ENCODE data around the gene VSTM2L.
A peak's percentile ranks its signal among the peaks of the same experiment; 100 is the strongest.

VSTM2L gene

DNA sequence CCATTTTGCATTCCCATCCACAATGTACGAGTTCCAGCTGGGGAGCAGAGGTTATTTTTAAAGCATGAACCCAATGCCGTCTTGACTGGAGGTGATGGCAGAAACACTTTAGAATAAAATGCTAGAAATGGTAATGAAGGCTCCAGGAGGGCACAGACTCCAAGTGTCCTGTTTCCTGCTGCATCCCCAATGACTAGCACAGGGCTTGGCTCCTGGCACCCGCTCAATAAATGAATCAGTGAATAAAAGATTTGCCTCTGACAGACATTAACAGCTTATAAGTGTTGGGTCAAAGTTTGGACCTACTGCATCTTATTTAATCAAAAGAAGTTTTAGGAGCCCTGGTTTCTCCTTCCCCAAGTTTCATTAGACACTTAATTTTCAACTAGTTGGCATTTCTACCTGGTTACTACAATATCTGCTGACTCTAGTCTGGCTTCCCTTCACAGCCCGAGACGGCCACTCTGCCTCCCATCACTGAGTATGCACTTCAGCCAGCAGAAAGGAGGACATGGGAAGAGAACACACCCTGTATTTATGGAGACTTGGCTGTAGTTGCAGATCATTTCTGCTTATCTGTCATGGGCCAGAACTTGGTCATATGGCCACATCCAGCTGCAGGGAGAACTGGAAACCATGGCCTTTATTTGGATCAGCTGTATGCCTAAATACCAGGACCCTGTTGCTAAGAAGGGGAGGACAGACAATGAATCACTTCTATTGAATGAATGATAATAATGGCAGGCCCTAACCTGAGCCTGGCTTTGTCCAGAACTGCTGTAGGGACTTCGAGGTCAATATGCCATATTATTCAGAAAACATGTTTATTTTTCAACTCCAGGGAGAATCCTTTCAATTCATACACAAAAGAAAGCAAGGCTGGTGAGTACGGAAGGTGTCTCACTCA lies 67.3 kb downstream of the VSTM2L start:
- DNase-seq (ENCODE audit: low spot score): no peak

DNA sequence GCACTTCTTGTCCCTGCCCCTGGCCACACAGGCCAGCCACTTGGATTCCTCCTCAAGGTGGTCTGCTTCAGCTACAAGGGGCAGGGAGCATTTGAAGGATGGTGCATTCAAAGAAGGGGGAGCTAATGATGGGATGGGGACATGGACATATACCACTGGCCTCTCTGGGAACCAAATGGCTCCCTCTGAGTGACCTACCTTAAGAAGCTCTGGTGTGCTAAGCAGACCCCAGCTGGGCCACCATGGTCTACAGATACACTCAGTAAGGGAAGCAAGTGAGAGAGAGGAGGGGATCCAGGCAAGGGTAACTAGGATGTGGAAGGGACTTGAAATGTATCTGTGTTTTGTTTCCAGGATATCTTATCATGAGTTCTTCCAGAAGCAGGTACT lies 67.9 kb downstream of the VSTM2L start:
- DNase-seq (ENCODE audit: low spot score): no peak

DNA sequence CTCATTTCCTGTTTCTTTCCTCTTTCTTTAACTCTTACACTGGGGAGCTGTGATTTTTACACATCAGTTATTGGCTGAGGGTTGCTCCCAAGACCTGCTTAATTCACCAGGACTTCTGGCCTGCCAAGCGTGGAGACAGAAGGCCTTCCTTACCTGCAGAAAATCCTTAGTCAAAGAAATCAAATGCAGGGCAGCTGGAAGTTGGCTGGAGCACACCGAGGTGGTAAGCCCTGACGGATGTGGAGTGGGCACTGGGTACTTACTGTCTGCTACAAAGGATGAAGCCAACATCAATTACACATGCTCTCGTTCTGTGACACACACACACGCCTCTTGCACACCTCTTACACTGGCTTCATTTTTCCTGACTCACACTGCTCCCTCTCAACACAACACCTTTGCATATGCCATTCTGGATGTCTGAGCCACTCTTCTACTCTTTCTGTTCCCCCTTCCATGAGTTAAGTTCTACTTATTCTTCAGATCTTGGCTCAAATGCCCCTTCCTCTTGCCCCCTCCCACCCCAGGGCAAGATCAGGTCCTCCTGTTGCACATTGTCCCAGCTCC lies 68.7 kb downstream of the VSTM2L start:
- DNase-seq (ENCODE audit: low spot score): no peak

DNA sequence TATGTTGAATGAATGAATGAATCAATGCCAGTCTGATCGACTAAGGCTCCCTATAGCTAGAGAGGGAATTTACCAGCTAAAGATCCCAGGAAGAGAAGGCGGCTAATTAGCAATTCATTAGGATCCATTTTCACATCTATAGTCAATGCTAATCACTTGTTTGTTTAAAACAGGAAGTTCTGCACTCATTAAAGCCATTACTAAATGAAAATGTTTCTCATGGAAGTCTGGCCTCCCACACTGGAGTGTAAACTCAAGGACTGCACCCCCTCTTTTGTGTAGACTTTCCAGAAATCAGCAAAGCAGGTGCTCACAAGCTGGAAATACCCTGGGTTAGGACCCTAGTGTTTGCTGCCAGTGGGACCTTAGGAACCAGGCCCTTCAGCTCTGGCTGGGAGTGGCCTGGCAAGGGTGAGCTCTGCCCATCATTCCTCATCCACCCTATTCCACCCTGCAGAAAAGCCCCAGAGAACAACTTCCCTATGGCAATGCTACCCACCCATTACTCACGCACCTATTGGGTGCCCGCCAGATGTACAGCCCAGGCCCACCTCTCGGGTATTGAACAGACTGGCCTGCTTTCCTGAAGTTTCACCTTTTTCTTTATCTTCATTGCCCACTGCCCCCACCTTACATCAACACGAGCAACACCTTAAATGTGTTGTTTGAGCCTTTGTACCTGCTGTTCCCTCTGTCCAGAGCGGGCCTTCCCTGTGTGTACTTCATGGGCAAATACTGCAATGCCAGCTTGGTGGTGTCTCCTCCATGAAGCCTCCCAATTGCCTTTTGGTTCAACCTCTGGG lies 69.5 kb downstream of the VSTM2L start:
- no peak for DNase-seq (ENCODE audit: low spot score)

DNA sequence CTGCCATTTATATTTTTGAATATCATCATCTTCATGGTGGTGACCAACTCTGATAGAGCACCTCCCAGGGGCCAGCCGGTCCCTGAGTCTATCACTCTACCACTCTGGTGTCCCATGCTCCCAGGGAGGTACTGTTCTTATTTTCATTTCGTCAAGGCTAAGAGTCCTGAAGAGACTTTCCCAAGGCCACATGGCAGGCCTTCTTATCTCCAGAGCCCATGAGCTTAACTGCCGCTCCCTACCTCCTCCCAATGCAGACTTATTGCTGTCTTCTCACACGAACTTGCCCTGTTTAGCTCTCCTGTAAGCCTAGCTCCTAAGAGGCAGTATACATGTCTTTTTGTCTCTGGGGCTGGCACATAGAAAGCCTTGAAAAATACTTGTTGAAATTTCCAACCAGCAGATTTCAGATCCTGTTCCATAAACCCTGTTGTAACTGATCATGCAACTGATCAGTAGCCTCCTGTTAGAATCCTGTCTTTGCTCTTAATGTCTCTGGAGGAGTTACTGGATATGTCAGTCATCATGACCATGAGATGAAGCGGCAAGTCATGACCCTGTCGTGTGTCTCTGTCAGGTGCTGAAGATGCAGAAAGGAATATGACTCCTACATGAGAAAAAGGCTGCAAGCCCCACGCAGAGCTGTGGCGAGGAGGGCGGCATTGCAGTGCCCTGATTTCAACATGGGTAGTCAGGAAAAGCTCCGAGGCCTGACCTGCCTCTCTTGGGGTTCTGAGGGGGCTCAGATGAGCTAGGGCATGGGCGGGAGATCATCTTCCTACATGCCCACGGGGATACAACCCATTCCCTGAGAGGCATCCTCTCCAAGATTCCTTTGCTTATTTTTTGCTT lies 70.4 kb downstream of the VSTM2L start:
- DNase-seq (ENCODE audit: low spot score): no peak

DNA sequence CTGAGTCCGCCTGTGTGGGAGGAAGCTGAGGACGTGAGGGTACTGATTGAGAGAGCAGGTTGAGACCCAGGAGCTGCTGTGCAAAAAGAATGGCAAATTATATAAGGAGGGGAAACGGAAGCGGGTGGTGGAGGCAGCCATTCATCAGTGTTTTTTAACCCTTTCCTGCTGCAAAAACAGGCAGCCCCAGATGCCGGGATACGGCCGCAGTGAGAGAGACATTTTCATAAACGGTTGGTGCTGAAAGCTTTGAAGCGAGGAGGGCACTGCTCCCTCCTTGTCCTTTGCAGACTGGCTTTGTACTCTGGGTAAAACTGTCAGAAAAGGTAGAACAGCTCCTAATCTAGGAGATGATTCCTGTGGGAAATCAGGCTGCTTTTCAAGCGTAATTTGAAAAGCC lies 74.0 kb downstream of the VSTM2L start:
- peak; percentile 39 for DNase-seq (ENCODE audit: low spot score)

DNA sequence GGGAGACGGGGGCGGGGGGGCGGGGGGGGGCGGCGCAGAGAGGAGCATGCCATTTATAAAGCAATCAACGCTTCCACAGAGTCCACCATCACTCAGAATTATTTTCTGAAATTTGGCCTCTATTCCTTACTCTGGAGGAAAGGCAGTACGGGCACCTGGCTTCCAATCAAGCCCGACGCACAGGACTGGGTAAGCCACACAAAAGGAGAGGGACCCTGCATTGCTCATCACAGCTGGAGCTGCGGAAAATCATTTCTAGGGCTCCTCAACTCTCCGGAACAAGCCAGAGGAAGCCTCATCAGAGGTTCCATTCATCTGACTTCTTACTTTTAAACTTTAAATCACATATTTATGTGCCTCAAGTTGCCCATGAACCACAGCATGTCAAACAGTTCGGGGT lies 74.4 kb downstream of the VSTM2L start:
- DNase-seq (ENCODE audit: low spot score): peak; percentile 35

DNA sequence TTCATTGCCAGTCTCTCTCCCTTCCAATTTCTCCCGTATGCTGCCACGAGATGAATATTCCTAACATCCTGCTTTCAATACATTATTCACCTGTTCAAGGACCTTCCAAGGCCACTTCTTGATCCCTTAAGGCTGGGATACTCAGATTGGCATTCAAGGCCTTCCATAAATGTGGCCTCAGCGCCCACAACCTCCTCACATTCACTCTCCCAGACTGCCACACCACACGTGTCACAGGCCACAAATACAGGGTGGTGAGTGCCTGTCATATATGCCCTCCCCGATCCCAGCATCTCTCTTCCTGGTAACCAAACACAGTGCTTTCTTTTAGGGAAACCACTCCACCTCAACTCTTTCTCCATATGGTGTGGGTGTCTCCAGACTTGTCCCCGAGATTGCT lies 74.9 kb downstream of the VSTM2L start:
- no peak for DNase-seq (ENCODE audit: low spot score)

DNA sequence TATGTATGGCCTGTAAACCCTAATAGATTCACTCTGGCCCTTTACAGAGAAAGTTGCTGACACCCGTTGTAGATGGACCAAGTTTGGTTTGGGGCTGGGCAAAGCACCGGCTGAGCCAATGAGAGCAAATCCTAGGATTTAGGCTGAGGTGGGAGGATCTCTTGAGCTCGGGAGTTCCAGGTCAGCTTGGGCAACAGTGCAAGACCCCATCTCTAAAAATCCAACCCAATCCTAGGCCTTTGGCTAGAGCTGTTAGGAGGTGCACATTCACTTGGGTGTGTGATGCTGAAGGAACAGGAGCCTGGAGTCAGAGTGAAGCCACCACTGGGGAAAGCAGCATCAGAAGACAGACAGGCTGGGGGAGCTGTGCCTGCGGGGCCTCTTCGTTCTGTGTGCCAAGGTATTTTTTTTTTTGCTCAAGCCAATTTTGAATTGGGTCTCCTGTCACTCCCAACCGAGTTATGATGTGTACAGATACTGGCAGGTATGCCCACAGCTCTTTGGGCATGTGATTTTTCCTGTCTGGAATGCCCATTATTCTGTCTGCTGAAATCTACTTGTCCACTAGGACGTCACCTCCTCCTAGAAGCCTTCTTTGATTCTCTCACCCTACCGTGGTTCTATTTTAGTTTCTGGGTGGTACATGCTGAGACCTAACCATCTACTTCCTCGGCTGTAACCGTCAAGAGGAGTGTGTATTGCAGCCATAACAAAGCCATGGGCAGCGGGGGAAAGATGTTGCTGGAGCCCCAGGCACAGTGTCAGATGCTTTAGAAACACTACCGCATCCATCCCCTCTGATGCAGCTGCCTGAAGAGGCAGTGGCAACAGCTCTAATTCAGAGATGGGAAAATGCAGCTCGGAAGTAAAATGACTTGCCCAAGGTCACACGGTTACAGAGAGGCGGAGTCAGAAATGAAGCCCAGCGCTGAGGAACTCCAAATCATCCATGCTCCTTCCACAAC lies 76.4 kb downstream of the VSTM2L start:
- DNase-seq (ENCODE audit: low spot score): no peak

DNA sequence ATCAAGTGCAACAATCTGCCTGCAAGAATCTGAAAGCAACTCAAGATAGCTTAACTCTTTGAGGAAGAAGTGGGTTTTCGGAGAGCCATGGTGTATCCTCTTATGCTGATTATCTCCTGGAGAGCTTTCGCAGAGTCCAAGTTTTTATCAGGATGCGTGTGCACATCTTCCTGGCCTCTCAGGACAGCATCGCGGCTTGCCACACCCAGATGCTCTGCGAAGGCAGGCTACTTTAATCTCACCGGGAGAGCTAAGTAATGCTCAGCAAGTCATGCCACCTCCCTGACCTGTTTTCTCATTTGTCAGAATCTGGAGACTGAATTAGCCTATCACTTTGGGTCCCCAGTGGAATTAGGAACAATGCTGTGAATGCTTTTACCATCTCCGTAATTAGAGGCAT lies 77.5 kb downstream of the VSTM2L start:
- DNase-seq (ENCODE audit: low spot score): no peak

DNA sequence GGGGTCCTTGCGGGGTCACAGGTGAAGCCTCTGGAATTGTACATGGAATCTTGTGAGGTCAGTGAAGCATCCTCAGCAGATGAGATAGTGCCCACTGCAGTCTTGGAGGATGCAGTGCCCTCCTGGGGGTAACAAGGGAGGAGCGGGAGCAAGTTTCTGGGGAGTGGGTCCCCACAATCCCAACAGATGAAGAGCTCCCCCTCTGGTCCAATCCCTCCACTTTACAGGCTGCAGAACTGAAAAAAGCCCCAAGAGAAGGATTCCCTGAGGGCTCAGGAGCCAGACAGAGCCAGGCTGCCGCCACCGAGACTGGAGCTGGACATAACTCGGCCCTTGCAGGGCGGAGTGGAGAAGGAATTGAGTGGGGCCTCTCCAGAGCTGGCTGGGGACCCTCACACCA lies 77.9 kb downstream of the VSTM2L start:
- peak; percentile 26 for DNase-seq (ENCODE audit: low spot score)

DNA sequence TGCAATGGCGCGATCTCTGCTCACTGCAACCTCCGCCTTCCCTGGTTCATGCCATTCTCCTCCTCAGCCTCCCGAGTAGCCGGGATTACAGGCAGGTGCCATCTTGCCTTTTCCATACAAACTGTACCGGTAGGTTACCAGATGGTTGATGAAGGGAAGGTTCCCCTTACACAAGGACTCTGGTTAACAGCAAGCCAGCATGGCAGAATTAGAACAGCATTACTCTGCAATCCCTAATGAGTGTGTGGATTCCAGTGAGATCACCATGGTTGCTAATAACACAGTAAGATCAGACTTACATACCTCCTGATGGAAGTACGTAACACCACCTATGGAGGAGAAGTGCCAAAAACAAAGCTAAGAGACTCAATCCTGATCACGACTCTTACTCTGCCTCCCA lies 78.6 kb downstream of the VSTM2L start:
- no peak for DNase-seq (ENCODE audit: low spot score)

DNA sequence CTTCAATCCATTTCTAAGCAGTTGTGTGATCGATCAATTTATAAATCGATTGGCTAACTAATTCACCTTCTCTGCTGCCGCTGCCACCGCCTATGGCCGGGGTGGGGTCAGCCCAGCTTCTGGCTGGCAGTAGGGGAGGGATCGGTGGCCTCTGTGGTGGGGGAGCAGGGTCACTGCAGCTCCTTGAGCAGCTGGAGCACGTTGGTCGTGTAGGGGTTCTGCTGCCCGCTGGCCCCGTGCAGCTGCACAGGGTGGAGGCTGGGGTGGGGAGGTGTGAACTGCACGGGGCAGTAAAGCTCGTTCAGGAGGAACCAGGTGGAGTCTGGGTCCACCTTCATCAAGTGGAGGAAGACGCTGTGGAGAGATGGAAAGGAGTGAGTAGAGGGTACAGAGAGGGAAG lies 80.4 kb downstream of the VSTM2L start:
- DNase-seq (ENCODE audit: low spot score): no peak

DNA sequence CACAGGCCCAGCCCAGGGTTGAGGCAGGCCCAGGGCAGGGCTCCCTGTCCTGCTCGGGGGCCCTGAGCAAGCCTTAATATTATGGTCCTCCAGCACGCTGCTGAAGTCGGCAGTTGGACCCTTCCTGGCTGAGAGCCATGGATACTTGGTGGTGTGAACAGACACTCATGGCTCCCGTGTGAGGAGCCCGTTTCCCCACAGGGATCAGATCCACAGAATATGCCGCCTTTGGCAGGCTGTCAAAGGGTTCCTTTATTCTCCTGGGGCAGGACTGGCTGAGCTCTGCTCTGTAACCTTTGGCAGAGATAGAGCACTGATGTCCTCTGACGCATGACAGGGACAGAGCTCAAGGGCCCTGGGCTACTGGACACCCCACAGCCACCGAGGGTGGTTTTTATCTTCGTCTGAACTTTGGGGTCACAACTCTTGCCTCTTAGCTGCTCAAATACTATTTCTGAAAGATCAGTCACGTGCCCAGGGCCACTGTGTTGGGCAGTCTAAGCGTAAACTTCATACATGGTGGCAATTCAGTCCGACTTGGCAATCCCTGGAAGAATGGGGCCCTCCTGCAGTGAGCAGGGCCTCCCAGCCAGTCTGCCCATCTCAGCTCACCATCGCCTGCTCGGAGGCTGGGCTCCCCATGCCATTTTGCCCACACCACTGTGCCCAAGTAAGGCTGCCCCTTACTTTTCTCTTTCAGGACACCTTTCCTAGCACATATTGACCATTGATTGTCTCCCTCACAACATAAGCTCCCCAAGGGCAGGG lies 81.3 kb downstream of the VSTM2L start:
- no peak for DNase-seq (ENCODE audit: low spot score)

DNA sequence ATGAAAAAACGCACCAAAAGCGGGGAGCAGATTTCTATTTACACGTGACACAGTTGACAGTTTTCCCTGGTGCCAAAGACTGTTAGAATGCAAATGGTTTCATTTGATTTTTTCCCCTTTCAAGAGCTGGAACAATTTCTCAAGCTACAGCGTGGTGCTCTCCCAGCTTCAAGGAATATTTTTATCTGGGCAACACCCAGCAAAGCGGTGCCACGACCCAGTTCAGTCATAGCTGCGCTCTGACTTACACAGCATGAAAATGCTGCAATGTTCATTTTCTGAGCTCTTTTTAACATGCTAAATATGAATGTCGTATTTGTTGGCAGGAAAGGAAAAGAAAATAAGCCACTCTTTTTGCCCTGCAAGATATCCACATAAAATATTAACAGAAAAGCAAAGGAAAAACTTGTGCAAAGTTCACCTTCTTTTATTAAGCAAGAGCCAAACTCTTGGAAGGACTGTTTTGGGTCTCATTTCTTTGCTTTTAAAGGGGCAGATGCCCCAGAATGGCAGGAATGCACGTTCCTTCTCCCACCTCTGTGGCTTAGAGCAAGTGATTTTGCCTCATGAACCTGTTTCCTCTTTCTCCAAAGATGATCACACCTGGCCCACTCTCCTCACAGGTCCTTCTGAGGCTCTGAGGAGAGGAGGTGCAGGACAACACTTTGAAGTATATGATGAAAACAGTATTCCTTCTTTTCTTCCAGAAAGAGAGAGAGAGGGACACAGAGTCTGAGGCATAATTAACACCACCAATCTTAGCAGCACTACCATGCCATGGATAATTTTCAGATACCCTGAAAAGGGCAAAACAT lies 83.3 kb downstream of the VSTM2L start:
- DNase-seq (ENCODE audit: low spot score): no peak

DNA sequence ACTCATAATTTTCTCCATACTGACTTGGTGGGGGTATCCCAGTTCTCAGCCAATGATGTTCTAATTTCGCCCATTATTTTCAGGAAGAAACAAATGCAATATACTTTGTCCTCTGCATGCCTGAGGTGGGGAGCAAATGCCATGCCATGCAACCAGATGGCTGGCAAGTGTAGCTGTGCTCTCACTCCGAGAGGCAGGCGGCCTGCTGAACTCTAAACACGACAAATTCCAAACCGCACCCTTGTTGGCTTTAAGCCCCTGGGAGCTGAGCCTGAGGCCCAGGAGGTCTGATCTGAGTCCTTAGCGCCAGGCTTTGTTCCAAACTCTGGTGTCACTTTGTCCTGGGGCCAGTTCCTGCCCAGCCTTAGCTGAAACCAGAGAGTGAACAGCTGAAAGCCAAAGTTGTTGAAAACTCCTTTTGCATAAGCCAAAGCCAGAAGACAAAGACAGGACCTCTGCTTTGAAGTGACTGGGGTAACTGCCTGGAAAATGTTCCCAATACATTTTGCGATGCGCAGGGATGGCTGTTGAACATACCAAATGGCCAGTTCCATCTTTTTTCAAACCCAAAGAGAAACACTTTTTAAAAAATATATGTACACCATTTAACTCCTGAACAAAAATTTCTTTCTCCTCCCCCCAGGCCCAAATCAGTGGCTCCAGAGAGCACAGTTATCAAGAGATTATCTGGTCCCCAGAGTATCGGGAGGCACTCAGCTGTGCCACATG lies 84.1 kb downstream of the VSTM2L start:
- peak; percentile 32 for DNase-seq (ENCODE audit: low spot score)

DNA sequence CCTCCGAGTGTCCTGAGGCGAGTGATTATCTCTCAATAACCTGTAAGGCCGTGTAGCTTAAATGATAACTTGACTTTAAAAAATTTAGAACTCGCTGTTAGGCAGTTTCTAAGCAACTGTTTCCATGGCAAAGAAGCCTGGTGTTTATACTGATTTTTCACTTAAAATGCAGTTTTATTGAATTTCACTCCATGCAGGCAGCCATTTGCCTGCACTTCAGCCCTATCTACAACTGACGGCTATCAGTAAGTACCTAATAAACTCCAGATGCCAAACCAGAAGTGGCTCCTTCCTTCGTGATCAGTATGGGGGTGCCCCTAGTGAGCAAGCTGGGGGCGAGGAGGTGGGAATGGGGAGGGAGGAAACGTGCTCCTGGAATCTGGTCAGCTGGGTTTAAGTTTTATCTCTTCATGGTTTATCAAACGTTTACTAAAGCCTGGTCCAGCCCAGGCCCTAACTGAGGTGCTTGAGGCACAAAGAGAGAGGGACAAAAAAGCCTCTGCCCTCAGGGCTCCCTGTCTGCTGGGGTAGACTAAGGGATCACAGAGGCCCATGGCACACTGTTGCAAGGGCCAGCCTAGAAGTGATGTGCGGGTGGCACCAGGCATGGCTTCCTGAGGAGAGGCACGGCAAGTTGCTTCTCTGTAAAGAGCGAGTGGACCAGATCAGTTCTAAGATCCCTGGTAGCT lies 84.8 kb downstream of the VSTM2L start:
- no peak for DNase-seq (ENCODE audit: low spot score)

Measured in iPS-NIHi11 (cell line).